NK-92 (cell line): ENCODE measurements around the gene SCCPDH.

Source experiments
- DNase-seq: peaks from one replicate; lab custom pipeline; 2025; ENCODE audit not compliant: unreplicated experiment; lab: John Stamatoyannopoulos, UW

Gene SCCPDH

GRCh38 chr1:246748867-246749266 is 24.7 kb downstream of the SCCPDH start:
- DNase-seq: no peak

GRCh38 chr1:246750752-246751151 is 26.5 kb downstream of the SCCPDH start:
- DNase-seq: no peak

GRCh38 chr1:246753670-246754535 is 29.7 kb downstream of the SCCPDH start:
- no peak for DNase-seq

- DNase-seq: no peak
These were observed 31.2 kb downstream of the SCCPDH start for GRCh38 chr1:246755419-246755818.

- no peak for DNase-seq
These were observed 36.5 kb downstream of the SCCPDH start for GRCh38 chr1:246760422-246761347.

GRCh38 chr1:246761396-246761795 is 37.2 kb downstream of the SCCPDH start:
- no peak for DNase-seq

- DNase-seq: no peak
These were observed 41.3 kb downstream of the SCCPDH start for GRCh38 chr1:246765521-246765920.

- no peak for DNase-seq
These were observed 44.3 kb downstream of the SCCPDH start for GRCh38 chr1:246768403-246769020.

- DNase-seq: no peak
These were observed 45.1 kb downstream of the SCCPDH start for GRCh38 chr1:246769306-246769705.

GRCh38 chr1:246771366-246771765 is 47.2 kb downstream of the SCCPDH start:
- DNase-seq: no peak

GRCh38 chr1:246772686-246773085 is 48.5 kb downstream of the SCCPDH start:
- no peak for DNase-seq

GRCh38 chr1:246773213-246773641 is 49.0 kb downstream of the SCCPDH start:
- DNase-seq: no peak

GRCh38 chr1:246775531-246776385 is 51.5 kb downstream of the SCCPDH start:
- DNase-seq: no peak

- no peak for DNase-seq
These were observed 52.7 kb downstream of the SCCPDH start for GRCh38 chr1:246776923-246777322.

- no peak for DNase-seq
These were observed 54.5 kb downstream of the SCCPDH start for GRCh38 chr1:246778663-246779062.

- no peak for DNase-seq
These were observed 55.5 kb downstream of the SCCPDH start for GRCh38 chr1:246779561-246780175.

GRCh38 chr1:246780264-246780663 is 56.1 kb downstream of the SCCPDH start:
- no peak for DNase-seq

- no peak for DNase-seq
These were observed 57.0 kb downstream of the SCCPDH start for GRCh38 chr1:246781212-246781611.

- DNase-seq: no peak
These were observed 58.1 kb downstream of the SCCPDH start for GRCh38 chr1:246782120-246782900.
